H1 (cell line): Measurements from ENCODE around the gene IFI27L1. TPM values are rescaled to one million over a fixed set of nuclear protein-coding genes. Genes with fewer than 3 reads are reported as not detected.

Experiments
- CTCF ChIA-PET: fragments of 300-600 bp; sonication (Branson Sonifier 250); formaldehyde crosslinking; loops from one replicate; lab custom pipeline; 2021; ENCODE audit not compliant: partially characterized antibody; lab: Charles Lee
- POLR2A ChIA-PET: fragments of 300-600 bp; sonication (Branson Sonifier 250); formaldehyde crosslinking; loops from one replicate; lab custom pipeline; 2021; ENCODE audit warnings: inconsistent platforms; ENCODE audit not compliant: partially characterized antibody; lab: Charles Lee
- DNase-seq, 2 experiments: peaks; one replicate each; pipeline versions ENCODE4 v3.0.0 to v3.0.0-alpha.2; 2010 to 2022; ENCODE audit warnings: low spot score in 2 of 2, low read depth in 1 of 2, mixed read lengths in 1 of 2
- FAIRE-seq: peaks from 2 replicates; lab custom pipeline; 2011; peaks lifted over from hg19 to GRCh38; lab: Jason Lieb, UNC
- H2AFZ ChIP-seq: 2 replicates; pipeline ENCODE4 v1.8.1; 2012; ENCODE audit warnings: low read length, inconsistent platforms
- H2AK5ac ChIP-seq: 2 replicates; pipeline ENCODE4 v1.6.1; 2013; ENCODE audit warnings: low read depth, low read length
- H2BK120ac ChIP-seq: replicated peaks from 2 replicates; pipeline ENCODE3; 2013; ENCODE audit warnings: low read depth, low read length, inconsistent platforms
- H2BK12ac ChIP-seq: 2 replicates; pipeline ENCODE4 v1.6.1; 2013; ENCODE audit warnings: low read depth, low read length
- H2BK15ac ChIP-seq: 2 replicates; pipeline ENCODE4 v1.6.1; 2013; ENCODE audit warnings: low read length
- H2BK20ac ChIP-seq: 2 replicates; pipeline ENCODE4 v1.6.1; 2013; ENCODE audit warnings: low read length
- H2BK5ac ChIP-seq: 2 replicates; pipeline ENCODE4 v1.6.1; 2013; ENCODE audit warnings: low read depth, low read length
- H3K14ac ChIP-seq: 2 replicates; pipeline ENCODE4 v1.6.1; 2013; ENCODE audit warnings: inconsistent platforms; ENCODE audit not compliant: insufficient read length
- H3K18ac ChIP-seq: 2 replicates; pipeline ENCODE4 v1.6.1; 2013; ENCODE audit warnings: low read length; ENCODE audit errors: extremely low read depth
- H3K23ac ChIP-seq: 2 replicates; pipeline ENCODE4 v1.6.1; 2013; ENCODE audit warnings: inconsistent platforms; ENCODE audit not compliant: insufficient read length
- H3K23me2 ChIP-seq: 2 replicates; pipeline ENCODE4 v1.6.1; 2013; ENCODE audit warnings: low read depth, low read length
- H3K27ac ChIP-seq: 2 replicates; pipeline ENCODE4 v1.6.1; 2011; ENCODE audit warnings: low read depth, low read length, inconsistent platforms
- H3K27me3 ChIP-seq, 4 experiments: replicated peaks in 1 of 4; 1 replicate in 1 of 4; 2 replicates in 3 of 4; pipeline versions ENCODE4 v1.6.1 to v1.8.1; 2011 to 2013; ENCODE audit warnings: low read length in 3 of 4, mild to moderate bottlenecking in 3 of 4, inconsistent platforms in 2 of 4, mixed read lengths in 2 of 4, moderate library complexity in 1 of 4; ENCODE audit not compliant: control insufficient read depth in 3 of 4, insufficient read depth in 3 of 4; ENCODE audit errors: extremely low read depth in 1 of 4
- H3K36me3 ChIP-seq, 4 experiments: 2 replicates each; pipeline versions ENCODE4 v1.6.1 to v1.8.1; 2011 to 2013; ENCODE audit warnings: mild to moderate bottlenecking in 4 of 4, low read length in 3 of 4, moderate library complexity in 2 of 4, control low read depth in 1 of 4, inconsistent platforms in 1 of 4; ENCODE audit not compliant: insufficient read depth in 4 of 4, control insufficient read depth in 2 of 4
- H3K4ac ChIP-seq: replicated peaks from 2 replicates; pipeline ENCODE3; 2013; ENCODE audit warnings: low read length, low read depth, mixed read lengths, inconsistent platforms; ENCODE audit not compliant: insufficient read length
- H3K4me1 ChIP-seq, 4 experiments: replicated peaks in 1 of 4; 1 replicate in 1 of 4; 2 replicates in 3 of 4; pipeline versions ENCODE4 v1.6.1 to v1.8.1; 2011 to 2013; ENCODE audit warnings: low read length in 3 of 4, inconsistent platforms in 2 of 4, mixed read lengths in 1 of 4; ENCODE audit not compliant: insufficient read depth in 4 of 4, control insufficient read depth in 3 of 4
- H3K4me2 ChIP-seq, 2 experiments: 2 replicates each; pipeline versions ENCODE4 v1.6.1 to v1.8.1; 2011 to 2013; ENCODE audit warnings: low read depth in 2 of 2, low read length in 2 of 2, control low read depth in 1 of 2, inconsistent platforms in 1 of 2, mild to moderate bottlenecking in 1 of 2; ENCODE audit not compliant: insufficient read depth in 1 of 2
- H3K4me3 ChIP-seq, 4 experiments: fragments of 200-600, 300-600 bp in 1 of 4; sonication (generic), shearing (Covaris generic), sonication (Bioruptor Twin) in 1 of 4; 2 replicates each; pipeline versions ENCODE4 v1.5.1 to v1.8.1; 2011 to 2016; ENCODE audit warnings: low read length in 4 of 4, low read depth in 3 of 4, control low read depth in 2 of 4, inconsistent platforms in 2 of 4, mild to moderate bottlenecking in 2 of 4, mixed read lengths in 1 of 4, moderate library complexity in 1 of 4; ENCODE audit not compliant: insufficient read depth in 2 of 4; ENCODE audit errors: extremely low read depth in 1 of 4
- H3K56ac ChIP-seq: replicated peaks from 2 replicates; pipeline ENCODE3; 2013; ENCODE audit warnings: low read depth, mild to moderate bottlenecking, mixed read lengths, low read length, inconsistent platforms; ENCODE audit not compliant: insufficient read length
- H3K79me1 ChIP-seq: 2 replicates; pipeline ENCODE4 v1.6.1; 2013; ENCODE audit warnings: low read depth, low read length, control low read depth
- H3K79me2 ChIP-seq, 2 experiments: 2 replicates each; pipeline versions ENCODE4 v1.6.1 to v1.8.1; 2012 to 2013; ENCODE audit warnings: low read length in 2 of 2, mild to moderate bottlenecking in 2 of 2, inconsistent platforms in 1 of 2; ENCODE audit not compliant: insufficient read depth in 2 of 2, control insufficient read depth in 1 of 2
- H3K9ac ChIP-seq, 4 experiments: replicated peaks in 1 of 4; 1 replicate in 1 of 4; 2 replicates in 3 of 4; pipeline versions ENCODE4 v1.6.1 to v1.8.1; 2011 to 2013; ENCODE audit warnings: low read depth in 3 of 4, low read length in 3 of 4, control low read depth in 2 of 4, mild to moderate bottlenecking in 2 of 4, moderate library complexity in 2 of 4, inconsistent platforms in 1 of 4; ENCODE audit errors: extremely low read depth in 1 of 4
- H3K9me3 ChIP-seq, 2 experiments: 2 replicates each; pipeline versions ENCODE4 v1.6.1 to v1.8.1; 2012 to 2013; ENCODE audit warnings: mild to moderate bottlenecking in 2 of 2, moderate library complexity in 2 of 2, control low read depth in 1 of 2, inconsistent platforms in 1 of 2, low read depth in 1 of 2, low read length in 1 of 2, mixed read lengths in 1 of 2; ENCODE audit not compliant: insufficient read depth in 2 of 2
- H4K20me1 ChIP-seq, 2 experiments: replicated peaks in 1 of 2; 2 replicates each; pipeline versions ENCODE3 to v1.8.1; 2011 to 2013; ENCODE audit warnings: inconsistent platforms in 2 of 2, low read length in 2 of 2, mild to moderate bottlenecking in 1 of 2; ENCODE audit not compliant: insufficient read depth in 2 of 2, control insufficient read depth in 1 of 2
- H4K5ac ChIP-seq: 2 replicates; pipeline ENCODE4 v1.6.1; 2013; ENCODE audit warnings: low read length, low read depth, mixed read lengths, inconsistent platforms; ENCODE audit not compliant: insufficient read length
- H4K8ac ChIP-seq: 2 replicates; pipeline ENCODE4 v1.8.0; 2013; ENCODE audit warnings: mild to moderate bottlenecking, moderate library complexity, low read length, inconsistent platforms; ENCODE audit not compliant: insufficient read depth; ENCODE audit errors: extremely low read depth
- H4K91ac ChIP-seq: replicated peaks from 2 replicates; pipeline ENCODE3; 2013; ENCODE audit warnings: low read length, mixed read lengths, inconsistent platforms; ENCODE audit not compliant: insufficient read length
- FOSL1 ChIP-seq: IDR thresholded peaks from 2 replicates; pipeline ENCODE4 v1.6.1; 2011; ENCODE audit warnings: mild to moderate bottlenecking, low read depth, low read length, moderate library complexity; ENCODE audit not compliant: insufficient read depth
- SAP30 ChIP-seq: fragments of 300-600 bp; sonication (generic); IDR thresholded peaks from 2 replicates; pipeline ENCODE4 v1.7.1; 2012; ENCODE audit warnings: low read length, moderate library complexity, mild to moderate bottlenecking, inconsistent platforms; ENCODE audit not compliant: insufficient read depth, insufficient replicate concordance
- WGBS, 2 experiments: shearing (Covaris generic) in 1 of 2; methylation state at CpG; one replicate each; pipeline versions ENCODE4 v1.1.6 to v1.1.7; 2013 to 2015; ENCODE audit warnings: low lambda C conversion rate in 2 of 2, mixed read lengths in 2 of 2, inconsistent platforms in 1 of 2, low coverage in 1 of 2, missing lambda C conversion rate in 1 of 2; ENCODE audit not compliant: insufficient replicate concordance in 2 of 2, insufficient coverage in 1 of 2, insufficient read length in 1 of 2; ENCODE audit errors: extremely low coverage in 1 of 2, missing lambda C conversion rate in 1 of 2; 5-methylcytosine and 5-hydroxymethylcytosine counted together
- polyA plus RNA-seq, 7 experiments: library from polyadenylated mRNA; depleted of rRNA in 3 of 7; stranded (reverse) in 5 of 7; unstranded in 2 of 7; fragments of >200 nt in 5 of 7; fragments of 200-250 nt in 2 of 7; gene quantifications; 1 replicate in 5 of 7; 2 replicates in 1 of 7; 4 replicates in 1 of 7; pipeline versions ENCODE4 v1.2.1 to v1.2.3, GENCODE V29; 2011 to 2013; ENCODE audit warnings: missing spikeins in 2 of 7, mixed read lengths in 2 of 7
- total RNA-seq: library from RNA; stranded (reverse); fragmentation: NEBNext Ultra II Directional; extraction: Animal tissue kit (Norgen Biotek cat#: 25700); gene quantifications from 2 replicates; pipeline ENCODE4 v1.2.1, GENCODE V29; 2021

The IFI27L1 gene
- total and polyA plus RNA-seq, 2 of the 8 experiments (the other 6 are each of a cell fraction or from before 2014, with no cell fraction given) = 21.2 to 30.5 TPM

DNA sequence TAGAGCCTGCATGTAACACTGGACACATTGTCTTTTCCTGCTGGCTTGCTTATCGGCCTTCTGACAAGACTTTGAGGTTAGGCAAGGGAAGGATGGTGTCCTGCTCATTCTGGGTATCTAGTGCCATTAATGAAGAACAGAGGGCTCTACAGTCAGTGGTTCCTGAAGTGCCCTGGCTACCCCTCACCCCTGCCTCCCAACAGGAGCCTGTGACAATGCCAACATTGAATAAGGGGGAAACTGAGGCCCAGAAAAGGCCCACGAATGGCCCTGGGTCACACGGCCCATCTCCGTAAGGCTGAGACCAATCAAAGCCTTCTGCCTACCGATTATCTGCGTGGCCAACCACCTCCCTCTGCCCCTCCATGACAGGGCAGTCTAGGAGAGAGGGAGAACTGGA is 46.2 kb downstream of the IFI27L1 start:
- Histone ChIP-seq H2BK12ac (no peak overlapping the region), H3K27me3 (no peaks in the 10 kb centered on the region; a peak in 2 of 7 replicates), H3K36me3 (no peaks in the 10 kb centered on the region), H3K79me2 (no peaks in the 10 kb centered on the region), H3K18ac (no peak overlapping the region), H2AFZ (no peak overlapping the region), H4K8ac (no peak overlapping the region), H4K20me1 (no peaks in the 10 kb centered on the region), H3K9me3 (no peaks in the 10 kb centered on the region), H4K5ac (no peak overlapping the region), H3K4me1 (peaks cover 0 to 4% (median 2%) of the 10 kb centered on the region in 4 experiments; a peak in 3 of 7 replicates), H2BK15ac (no peak overlapping the region), H3K14ac (no peak overlapping the region), H3K23ac (no peak overlapping the region), H2BK20ac (no peak overlapping the region), H3K4ac (no peak overlapping the region), H3K56ac (no peak overlapping the region), H3K79me1 (no peaks in the 10 kb centered on the region), H2AK5ac (no peak overlapping the region), H3K4me2 (no peak overlapping the region), H2BK120ac (no peak overlapping the region), H3K27ac (no peak overlapping the region), H3K9ac (no peak overlapping the region), H4K91ac (no peak overlapping the region), H3K4me3 (no peak overlapping the region), H3K23me2 (peaks cover 9% of the 10 kb centered on the region; the same call in 1 of the 2 replicates), H2BK5ac (no peak overlapping the region)
- 86% methylated on average over 6 of the region's 6 CpGs; no CpG with 5 or more reads in 1 of the 2 experiments for WGBS, 2 experiments
- DNase-seq (peak in 1 of 2 experiments; percentile 17), FAIRE-seq (no peak)
- ChIA-PET POLR2A (interaction anchor here (1.1 to 2.7 kb wide), 2 partner anchors 10 to 13 kb away, joined by 3 to 11 read pairs; no protein-coding TSS in a partner anchor), CTCF (interaction anchor here (0.6 to 2.7 kb wide), 8 partner anchors 16 to 963 kb away, joined by 3 to 9 read pairs (median 6); partner anchors contain the start of gene IFI27)
- TF ChIP-seq SAP30 = no peak
- no peak for TF ChIP-seq FOSL1
